Measurements from ENCODE around the gene CELF2. TPM values are rescaled to one million over a fixed set of nuclear protein-coding genes. Genes with fewer than 3 reads are reported as not detected.
A peak's percentile ranks its signal among the peaks of the same experiment; 100 is the strongest.

CELF2 gene
- polyA plus RNA-seq, 2 donors = 2.2 to 4.0 TPM

DNA sequence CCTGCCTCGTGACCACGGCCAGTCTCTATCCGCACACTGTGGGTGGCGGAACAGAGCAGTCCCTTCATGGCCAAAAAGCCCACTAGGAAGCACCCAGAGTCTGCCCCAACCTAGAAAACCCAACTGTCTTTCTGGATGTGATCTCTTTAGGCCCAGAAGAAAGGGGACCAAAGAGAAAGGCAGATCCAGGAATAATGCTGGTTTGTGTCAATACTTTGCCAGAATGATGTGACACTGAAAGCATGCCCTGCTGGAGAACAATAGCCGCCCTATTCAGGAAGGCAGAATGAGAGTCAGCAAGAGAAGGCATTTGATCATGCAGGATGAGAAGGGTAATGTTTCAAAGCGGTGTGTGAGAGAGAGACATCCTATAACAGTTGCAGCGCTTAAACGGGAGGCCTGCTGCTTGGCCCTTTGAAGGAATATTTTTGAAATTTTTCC, 319.1 kb downstream of the CELF2 start:
- Histone ChIP-seq H3K36me3 (ENCODE audit: control insufficient read depth in 2 of 2, insufficient read depth in 2 of 2, low read length in 1 of 2) (no peaks in the 10 kb centered on the region), H3K27me3 (ENCODE audit: control insufficient read depth in 1 of 2, insufficient read depth in 2 of 2, low read length in 2 of 2) (no peaks in the 10 kb centered on the region), H3K4me3 (ENCODE audit: low read depth in 1 of 2, low read length in 2 of 2) (no peak overlapping the region), H3K9me3 (ENCODE audit: control insufficient read depth in 2 of 2, insufficient read depth in 1 of 2, low read depth in 1 of 2, low read length in 1 of 2) (no peaks in the 10 kb centered on the region), H3K27ac (ENCODE audit: low read depth in 2 of 2, low read length in 1 of 2) (no peak overlapping the region), H3K4me1 (ENCODE audit: control insufficient read depth in 2 of 2, insufficient read depth in 2 of 2, low read length in 1 of 2) (peaks cover 0 to 4% of the 10 kb centered on the region in 2 donors)
- 85 to 88% methylated on average over 8 of the region's 8 CpGs for WGBS, 2 donors

DNA sequence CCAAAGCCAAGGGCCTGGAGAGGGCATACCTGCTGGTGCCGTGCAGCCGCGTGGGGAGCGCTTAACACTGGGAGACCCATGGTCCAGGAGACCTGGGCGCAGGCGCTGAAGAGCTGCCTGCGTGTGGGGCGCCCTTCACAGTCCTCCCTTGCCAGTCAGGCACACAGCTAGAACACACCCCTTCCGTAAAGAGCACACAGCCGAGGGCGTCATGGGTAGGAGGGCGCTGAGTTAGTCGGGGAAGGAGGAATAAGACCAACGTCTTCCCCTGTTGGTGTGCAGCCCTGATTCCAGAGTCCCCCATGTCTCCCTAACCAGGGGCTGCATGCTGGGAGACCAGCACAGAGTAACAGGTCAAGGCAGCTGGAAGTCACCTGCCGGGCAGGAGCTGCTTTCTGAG, 319.8 kb downstream of the CELF2 start:
- no peak overlapping the region for H3K27ac ChIP-seq (ENCODE audit: low read depth in 2 of 2, low read length in 1 of 2)
- H3K36me3 ChIP-seq (ENCODE audit: control insufficient read depth in 2 of 2, insufficient read depth in 2 of 2, low read length in 1 of 2) = no peaks in the 10 kb centered on the region
- 81 to 88% methylated on average over 15 of the region's 15 CpGs for WGBS, 2 donors
- no peaks in the 10 kb centered on the region for H3K27me3 ChIP-seq (ENCODE audit: control insufficient read depth in 1 of 2, insufficient read depth in 2 of 2, low read length in 2 of 2)
- no peak overlapping the region for H3K4me3 ChIP-seq (ENCODE audit: low read depth in 1 of 2, low read length in 2 of 2)
- no peaks in the 10 kb centered on the region for H3K9me3 ChIP-seq (ENCODE audit: control insufficient read depth in 2 of 2, insufficient read depth in 1 of 2, low read depth in 1 of 2, low read length in 1 of 2)
- H3K4me1 ChIP-seq (ENCODE audit: control insufficient read depth in 2 of 2, insufficient read depth in 2 of 2, low read length in 1 of 2) = peaks cover 0 to 4% of the 10 kb centered on the region in 2 donors

DNA sequence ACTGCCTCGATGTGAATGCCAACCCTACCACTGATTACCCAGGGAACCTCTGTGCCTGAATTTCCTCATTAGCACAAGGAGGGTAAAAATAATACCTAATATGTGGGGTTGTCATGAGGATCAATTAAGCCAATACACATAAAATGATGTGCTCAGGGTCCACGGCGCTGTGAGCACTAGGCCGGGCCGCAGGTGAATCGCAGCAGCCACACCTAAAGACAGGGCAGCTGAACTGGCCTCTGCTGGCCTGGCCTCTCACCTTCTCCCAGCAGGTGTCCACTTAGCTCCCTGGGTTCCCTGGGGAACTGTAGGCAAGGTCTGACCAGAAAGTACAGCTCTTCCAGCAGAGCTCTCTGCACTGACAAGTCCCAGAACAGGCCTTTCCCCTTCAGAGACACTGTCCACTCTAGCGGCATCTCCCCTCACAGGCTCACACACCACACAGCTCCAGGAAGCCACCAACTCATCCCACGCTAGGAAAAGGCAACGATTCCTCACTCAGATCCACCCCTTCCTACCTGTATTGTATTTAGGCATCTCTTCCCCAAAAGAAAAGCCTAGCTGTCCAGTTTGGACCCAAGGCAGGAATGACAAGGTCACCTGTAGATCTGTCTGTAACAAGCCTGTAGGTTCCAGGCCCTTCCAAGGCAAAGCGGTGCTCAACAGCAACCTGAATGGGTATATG, 320.6 kb downstream of the CELF2 start:
- Histone ChIP-seq H3K9me3 (ENCODE audit: control insufficient read depth in 2 of 2, insufficient read depth in 1 of 2, low read depth in 1 of 2, low read length in 1 of 2) (no peaks in the 10 kb centered on the region), H3K4me1 (ENCODE audit: control insufficient read depth in 2 of 2, insufficient read depth in 2 of 2, low read length in 1 of 2) (peaks cover 0 to 4% of the 10 kb centered on the region in 2 donors), H3K27me3 (ENCODE audit: control insufficient read depth in 1 of 2, insufficient read depth in 2 of 2, low read length in 2 of 2) (no peaks in the 10 kb centered on the region), H3K36me3 (ENCODE audit: control insufficient read depth in 2 of 2, insufficient read depth in 2 of 2, low read length in 1 of 2) (no peaks in the 10 kb centered on the region), H3K27ac (ENCODE audit: low read depth in 2 of 2, low read length in 1 of 2) (no peak overlapping the region), H3K4me3 (ENCODE audit: low read depth in 1 of 2, low read length in 2 of 2) (no peak overlapping the region)
- 88 to 92% methylated on average over 10 of the region's 10 CpGs for WGBS, 2 donors

DNA sequence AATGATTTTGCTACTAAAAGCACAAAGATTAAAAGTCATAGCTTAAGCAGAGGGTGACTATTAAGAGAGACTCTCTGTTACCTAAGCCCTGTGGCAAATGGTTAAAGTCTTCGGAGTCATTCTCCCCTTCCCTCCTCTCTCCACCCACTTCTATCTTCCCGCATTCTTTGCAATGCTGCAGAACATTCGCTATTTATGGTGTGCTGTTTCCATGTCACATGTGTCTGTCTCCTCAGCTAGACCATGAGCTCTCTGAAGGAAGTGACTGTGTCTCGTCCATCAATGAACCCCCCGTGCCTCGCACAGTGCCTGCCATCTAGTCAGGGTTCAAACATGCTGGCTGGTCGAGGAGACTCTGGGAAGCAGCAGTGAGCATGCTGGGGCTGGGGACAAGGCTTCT, 321.3 kb downstream of the CELF2 start:
- Histone ChIP-seq H3K4me3 (ENCODE audit: low read depth in 1 of 2, low read length in 2 of 2) (no peak overlapping the region), H3K4me1 (ENCODE audit: control insufficient read depth in 2 of 2, insufficient read depth in 2 of 2, low read length in 1 of 2) (peaks cover 0 to 4% of the 10 kb centered on the region in 2 donors), H3K9me3 (ENCODE audit: control insufficient read depth in 2 of 2, insufficient read depth in 1 of 2, low read depth in 1 of 2, low read length in 1 of 2) (no peaks in the 10 kb centered on the region), H3K27me3 (ENCODE audit: control insufficient read depth in 1 of 2, insufficient read depth in 2 of 2, low read length in 2 of 2) (no peaks in the 10 kb centered on the region), H3K27ac (ENCODE audit: low read depth in 2 of 2, low read length in 1 of 2) (no peak overlapping the region), H3K36me3 (ENCODE audit: control insufficient read depth in 2 of 2, insufficient read depth in 2 of 2, low read length in 1 of 2) (no peaks in the 10 kb centered on the region)
- 76 to 80% methylated on average over 7 of the region's 7 CpGs for WGBS, 2 donors

DNA sequence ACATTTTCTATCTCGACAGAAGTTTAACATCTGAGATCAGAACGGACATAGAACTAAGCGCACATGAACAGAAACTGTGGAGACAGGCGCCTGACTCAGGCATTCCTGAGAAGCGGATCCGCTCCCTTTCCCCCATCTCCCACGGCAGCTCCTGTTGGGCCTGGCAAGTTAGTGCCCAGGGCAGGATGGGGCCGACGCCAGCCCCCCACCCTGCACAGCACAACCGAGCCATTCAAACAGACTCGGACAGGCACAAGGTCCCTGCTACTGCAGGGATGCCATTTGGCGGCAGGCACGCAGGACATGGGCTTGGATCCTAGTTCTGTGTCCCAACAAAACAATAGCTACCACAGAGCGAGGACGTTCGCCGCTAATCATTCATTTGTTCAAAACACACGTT, 322.0 kb downstream of the CELF2 start:
- H3K4me3 ChIP-seq (ENCODE audit: low read depth in 1 of 2, low read length in 2 of 2) = no peak overlapping the region
- H3K9me3 ChIP-seq (ENCODE audit: control insufficient read depth in 2 of 2, insufficient read depth in 1 of 2, low read depth in 1 of 2, low read length in 1 of 2) = no peaks in the 10 kb centered on the region
- no peak overlapping the region for H3K27ac ChIP-seq (ENCODE audit: low read depth in 2 of 2, low read length in 1 of 2)
- 89 to 94% methylated on average over 18 of the region's 18 CpGs for WGBS, 2 donors
- no peaks in the 10 kb centered on the region for H3K27me3 ChIP-seq (ENCODE audit: control insufficient read depth in 1 of 2, insufficient read depth in 2 of 2, low read length in 2 of 2)
- peaks cover 0 to 4% of the 10 kb centered on the region in 2 donors for H3K4me1 ChIP-seq (ENCODE audit: control insufficient read depth in 2 of 2, insufficient read depth in 2 of 2, low read length in 1 of 2)
- no peaks in the 10 kb centered on the region for H3K36me3 ChIP-seq (ENCODE audit: control insufficient read depth in 2 of 2, insufficient read depth in 2 of 2, low read length in 1 of 2)

DNA sequence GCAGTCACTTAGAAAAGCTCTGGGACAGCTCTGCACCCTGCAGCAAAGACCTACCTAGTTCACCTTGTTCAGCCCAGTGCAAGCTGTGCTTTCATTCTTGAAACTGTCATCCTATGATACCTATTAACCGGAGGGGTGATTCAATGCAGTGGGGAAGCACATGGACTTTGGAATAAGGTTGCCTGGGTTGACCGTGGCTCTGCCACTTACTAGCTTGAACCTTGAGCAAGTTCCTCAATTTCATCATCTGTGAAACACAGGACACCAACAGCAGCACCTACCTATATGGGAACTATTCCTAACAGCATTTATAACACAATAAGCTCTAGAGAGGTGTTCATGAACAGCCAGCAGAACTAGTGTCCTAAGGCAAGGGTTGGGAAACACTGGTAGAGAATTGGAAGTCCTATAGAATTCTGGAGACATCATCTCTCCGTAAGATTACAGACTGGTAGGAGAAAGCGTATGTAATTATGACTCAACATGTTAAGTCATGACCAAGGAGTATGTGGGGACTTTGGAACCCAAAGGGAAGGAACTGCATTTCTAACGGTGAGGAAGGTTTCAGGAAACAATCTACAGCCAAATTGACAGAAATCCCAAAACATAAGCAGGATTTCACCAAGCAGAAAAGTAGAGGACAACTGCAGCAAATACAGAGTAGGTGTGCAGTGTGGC, 323.8 kb downstream of the CELF2 start:
- no peak overlapping the region for H3K4me3 ChIP-seq (ENCODE audit: low read depth in 1 of 2, low read length in 2 of 2)
- peaks cover 0 to 4% of the 10 kb centered on the region in 2 donors for H3K4me1 ChIP-seq (ENCODE audit: control insufficient read depth in 2 of 2, insufficient read depth in 2 of 2, low read length in 1 of 2)
- H3K27ac ChIP-seq (ENCODE audit: low read depth in 2 of 2, low read length in 1 of 2) = no peak overlapping the region
- no peaks in the 10 kb centered on the region for H3K27me3 ChIP-seq (ENCODE audit: control insufficient read depth in 1 of 2, insufficient read depth in 2 of 2, low read length in 2 of 2)
- WGBS, 2 donors = 74 to 75% methylated on average over 5 of the region's 5 CpGs
- no peaks in the 10 kb centered on the region for H3K9me3 ChIP-seq (ENCODE audit: control insufficient read depth in 2 of 2, insufficient read depth in 1 of 2, low read depth in 1 of 2, low read length in 1 of 2)
- H3K36me3 ChIP-seq (ENCODE audit: control insufficient read depth in 2 of 2, insufficient read depth in 2 of 2, low read length in 1 of 2) = no peaks in the 10 kb centered on the region

DNA sequence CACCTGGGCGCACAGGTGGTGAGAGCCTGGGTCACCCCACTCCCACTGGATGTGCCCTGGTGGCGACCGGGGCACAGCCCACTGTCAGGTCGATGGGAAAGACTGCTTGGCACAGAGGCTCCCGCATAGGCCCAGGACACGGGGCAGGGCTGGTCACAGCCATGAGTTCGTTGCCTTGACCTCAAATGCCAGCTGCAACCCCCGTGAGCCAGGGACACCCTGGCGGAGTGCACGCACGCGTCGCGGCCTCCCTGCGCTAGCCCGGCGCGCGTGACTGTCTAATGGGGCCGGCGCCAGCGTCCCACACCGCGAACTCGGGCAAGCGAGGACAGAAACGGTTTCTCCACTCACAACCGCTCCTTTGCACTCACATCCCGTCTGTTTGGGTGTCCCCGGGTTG, 326.4 kb downstream of the CELF2 start:
- WGBS, 2 donors = 95% methylated on average over 30 of the region's 30 CpGs
- Histone ChIP-seq H3K36me3 (ENCODE audit: control insufficient read depth in 2 of 2, insufficient read depth in 2 of 2, low read length in 1 of 2) (no peaks in the 10 kb centered on the region), H3K9me3 (ENCODE audit: control insufficient read depth in 2 of 2, insufficient read depth in 1 of 2, low read depth in 1 of 2, low read length in 1 of 2) (no peaks in the 10 kb centered on the region), H3K4me1 (ENCODE audit: control insufficient read depth in 2 of 2, insufficient read depth in 2 of 2, low read length in 1 of 2) (peaks cover 0 to 4% of the 10 kb centered on the region in 2 donors), H3K27ac (ENCODE audit: low read depth in 2 of 2, low read length in 1 of 2) (no peak overlapping the region), H3K4me3 (ENCODE audit: low read depth in 1 of 2, low read length in 2 of 2) (no peak overlapping the region), H3K27me3 (ENCODE audit: control insufficient read depth in 1 of 2, insufficient read depth in 2 of 2, low read length in 2 of 2) (no peaks in the 10 kb centered on the region)

DNA sequence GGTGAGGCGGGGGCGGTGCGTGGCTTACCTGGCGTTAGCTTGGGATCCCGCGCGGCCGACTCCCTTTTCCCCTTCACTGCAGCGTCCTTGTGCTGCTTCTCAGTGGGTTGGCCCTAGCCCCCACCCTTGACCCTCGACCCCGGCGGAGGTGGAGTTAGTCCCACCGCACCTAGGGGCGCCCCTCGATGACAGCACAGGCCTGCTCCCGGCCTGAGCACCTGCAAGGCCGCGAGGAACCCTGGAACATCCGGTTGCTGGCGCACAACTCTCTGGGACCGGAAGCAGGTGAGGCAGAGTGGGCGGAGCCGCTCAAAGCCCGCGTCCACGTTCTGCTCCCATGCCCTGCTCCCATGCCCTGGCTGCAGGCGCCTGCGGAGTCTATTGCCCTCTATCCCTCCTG, 326.9 kb downstream of the CELF2 start:
- peaks cover 0 to 3% of the 10 kb centered on the region in 2 donors for H3K4me1 ChIP-seq (ENCODE audit: control insufficient read depth in 2 of 2, insufficient read depth in 2 of 2, low read length in 1 of 2)
- H3K9me3 ChIP-seq (ENCODE audit: control insufficient read depth in 2 of 2, insufficient read depth in 1 of 2, low read depth in 1 of 2, low read length in 1 of 2) = no peaks in the 10 kb centered on the region
- 83 to 90% methylated on average over 28 of the region's 28 CpGs for whole genome bisulfite sequencing, 2 donors
- no peaks in the 10 kb centered on the region for H3K27me3 ChIP-seq (ENCODE audit: control insufficient read depth in 1 of 2, insufficient read depth in 2 of 2, low read length in 2 of 2)
- no peaks in the 10 kb centered on the region for H3K36me3 ChIP-seq (ENCODE audit: control insufficient read depth in 2 of 2, insufficient read depth in 2 of 2, low read length in 1 of 2)
- no peak overlapping the region for H3K4me3 ChIP-seq (ENCODE audit: low read depth in 1 of 2, low read length in 2 of 2)
- no peak overlapping the region for H3K27ac ChIP-seq (ENCODE audit: low read depth in 2 of 2, low read length in 1 of 2)

DNA sequence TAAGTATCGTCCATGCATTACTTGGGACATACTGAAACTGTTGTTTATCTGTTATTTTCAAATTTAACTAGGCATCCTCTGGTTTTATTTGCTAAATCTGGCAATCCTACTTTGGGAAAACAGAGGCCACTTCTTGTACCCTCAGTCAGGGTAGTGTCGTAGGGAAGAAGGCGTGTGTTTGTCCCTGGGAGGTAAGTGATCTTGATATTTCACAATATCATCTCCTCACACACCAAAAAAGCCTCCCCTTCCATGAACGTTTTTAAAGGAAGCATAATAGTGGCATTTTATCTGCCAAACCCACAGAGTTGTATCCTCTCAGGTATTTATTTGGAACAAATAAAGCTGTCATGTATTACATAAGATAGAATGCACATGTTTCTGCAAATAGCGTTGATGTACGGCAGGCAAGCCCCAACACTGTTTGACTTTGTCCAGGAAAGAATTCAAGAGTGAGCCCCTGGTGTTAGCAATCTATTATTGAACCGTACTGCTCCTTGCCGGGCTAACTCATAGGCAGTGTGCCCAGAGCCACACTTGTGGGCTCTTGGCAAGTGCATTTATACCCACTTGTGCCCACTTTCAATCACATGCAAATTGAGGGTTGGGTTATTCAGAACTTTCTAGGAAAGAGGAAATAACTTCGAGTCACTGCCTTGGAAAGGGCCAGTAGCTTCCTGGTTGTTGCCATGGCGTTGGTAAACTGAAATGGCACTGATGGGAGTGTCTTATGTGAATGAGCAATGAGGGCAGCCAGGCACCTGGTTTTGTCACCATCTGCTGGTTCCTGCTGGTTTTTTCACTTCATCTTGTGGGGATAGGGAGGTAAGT, 327.8 kb downstream of the CELF2 start:
- peak overlapping the region in 1 of 2 donors; percentile 56 for H3K27ac ChIP-seq (ENCODE audit: low read depth in 2 of 2, low read length in 1 of 2)

More for the DNA sequence above, 327.8 kb downstream of the CELF2 start:
- Histone ChIP-seq H3K27me3 (ENCODE audit: control insufficient read depth in 1 of 2, insufficient read depth in 2 of 2, low read length in 2 of 2) (no peaks in the 10 kb centered on the region), H3K9me3 (ENCODE audit: control insufficient read depth in 2 of 2, insufficient read depth in 1 of 2, low read depth in 1 of 2, low read length in 1 of 2) (no peaks in the 10 kb centered on the region), H3K4me3 (ENCODE audit: low read depth in 1 of 2, low read length in 2 of 2) (no peak overlapping the region), H3K36me3 (ENCODE audit: control insufficient read depth in 2 of 2, insufficient read depth in 2 of 2, low read length in 1 of 2) (no peaks in the 10 kb centered on the region), H3K4me1 (ENCODE audit: control insufficient read depth in 2 of 2, insufficient read depth in 2 of 2, low read length in 1 of 2) (no peaks in the 10 kb centered on the region)
- WGBS, 2 donors = 35 to 37% methylated on average over 10 of the region's 10 CpGs
